ENCODE measurements around the gene PHOSPHO2. TPM values are rescaled to one million over a fixed set of nuclear protein-coding genes. Genes with fewer than 3 reads are reported as not detected.

PHOSPHO2 gene
- total and polyA plus RNA-seq, 3 donors from 2014 or later, result 9.7 to 36.5 (median 24.4) TPM

DNA sequence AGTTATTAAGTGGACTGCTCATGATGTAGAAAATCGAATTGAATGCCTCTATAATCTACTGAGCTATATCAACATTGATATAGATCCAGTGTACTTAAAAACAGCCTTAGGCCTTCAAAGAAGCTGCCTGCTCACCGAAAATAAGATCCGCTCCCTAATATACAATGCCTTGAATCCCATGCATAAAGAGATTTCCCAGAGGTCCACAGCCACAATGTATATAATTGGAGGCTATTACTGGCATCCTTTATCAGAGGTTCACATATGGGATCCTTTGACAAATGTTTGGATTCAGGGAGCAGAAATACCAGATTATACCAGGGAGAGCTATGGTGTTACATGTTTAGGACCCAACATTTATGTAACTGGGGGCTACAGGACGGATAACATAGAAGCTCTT is 41.4 kb downstream of the PHOSPHO2 start:
- TF ChIP-seq POLR2A (IDR thresholded peaks at IDR 0.05), result no peak
- TF ChIP-seq, protein P1, sequence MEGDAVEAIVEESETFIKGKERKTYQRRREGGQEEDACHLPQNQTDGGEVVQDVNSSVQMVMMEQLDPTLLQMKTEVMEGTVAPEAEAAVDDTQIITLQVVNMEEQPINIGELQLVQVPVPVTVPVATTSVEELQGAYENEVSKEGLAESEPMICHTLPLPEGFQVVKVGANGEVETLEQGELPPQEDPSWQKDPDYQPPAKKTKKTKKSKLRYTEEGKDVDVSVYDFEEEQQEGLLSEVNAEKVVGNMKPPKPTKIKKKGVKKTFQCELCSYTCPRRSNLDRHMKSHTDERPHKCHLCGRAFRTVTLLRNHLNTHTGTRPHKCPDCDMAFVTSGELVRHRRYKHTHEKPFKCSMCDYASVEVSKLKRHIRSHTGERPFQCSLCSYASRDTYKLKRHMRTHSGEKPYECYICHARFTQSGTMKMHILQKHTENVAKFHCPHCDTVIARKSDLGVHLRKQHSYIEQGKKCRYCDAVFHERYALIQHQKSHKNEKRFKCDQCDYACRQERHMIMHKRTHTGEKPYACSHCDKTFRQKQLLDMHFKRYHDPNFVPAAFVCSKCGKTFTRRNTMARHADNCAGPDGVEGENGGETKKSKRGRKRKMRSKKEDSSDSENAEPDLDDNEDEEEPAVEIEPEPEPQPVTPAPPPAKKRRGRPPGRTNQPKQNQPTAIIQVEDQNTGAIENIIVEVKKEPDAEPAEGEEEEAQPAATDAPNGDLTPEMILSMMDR (IDR thresholded peaks at IDR 0.05), result no peak
- H3K36me3 ChIP-seq (ENCODE audit: low read depth, missing control alignments), result no peaks in the 10 kb centered on the region
- H3K27me3 ChIP-seq, result no peaks in the 10 kb centered on the region
- no peaks in the 10 kb centered on the region for H3K9me3 ChIP-seq
- WGBS, 2 donors, result 54 to 61% methylated on average over 4 of the region's 4 CpGs
- H3K4me3 ChIP-seq, result no peak overlapping the region
- H3K4me1 ChIP-seq, result peaks cover 10% of the 10 kb centered on the region
- peak overlapping the region in 1 of 2 donors; percentile 50 for H3K27ac ChIP-seq
- DNase-seq, result no peak
- intact Hi-C loops (cut with DNase I; ENCODE audit: low total_unique reads), result no loop called here

DNA sequence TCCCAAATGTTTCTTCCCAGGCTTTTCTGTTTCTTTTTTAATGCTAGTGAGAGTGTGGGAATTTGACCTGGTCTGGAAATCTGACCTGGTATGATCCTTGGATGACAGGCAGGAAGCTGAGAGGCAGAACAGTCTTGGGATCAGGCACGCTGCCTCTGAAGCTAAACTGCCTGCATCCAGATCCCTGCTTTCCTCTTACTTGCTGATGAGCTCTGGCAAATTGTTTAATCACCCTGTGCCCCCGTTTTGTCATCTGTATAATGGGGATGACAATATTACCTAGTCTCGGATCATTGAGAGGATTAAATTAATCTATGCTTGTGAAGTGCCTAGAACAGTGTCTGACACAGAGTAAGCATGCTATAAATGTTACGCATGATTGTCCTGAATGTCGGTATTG is 42.6 kb downstream of the PHOSPHO2 start:
- intact Hi-C loops (cut with DNase I; ENCODE audit: low total_unique reads), result no loop called here
- Histone ChIP-seq H3K27me3 (no peaks in the 10 kb centered on the region), H3K4me3 (no peak overlapping the region), H3K4me1 (peaks cover 10% of the 10 kb centered on the region), H3K36me3 (ENCODE audit: low read depth, missing control alignments) (no peaks in the 10 kb centered on the region), H3K27ac (peak overlapping the region; percentile 6 to 55), H3K9me3 (no peaks in the 10 kb centered on the region)
- TF ChIP-seq POLR2A (IDR thresholded peaks at IDR 0.05), result no peak
- TF ChIP-seq, protein P1 (IDR thresholded peaks at IDR 0.05), result no peak
- peak; percentile 37 for DNase-seq
- 73 to 80% methylated on average over 5 of the region's 5 CpGs for WGBS, 2 donors

DNA sequence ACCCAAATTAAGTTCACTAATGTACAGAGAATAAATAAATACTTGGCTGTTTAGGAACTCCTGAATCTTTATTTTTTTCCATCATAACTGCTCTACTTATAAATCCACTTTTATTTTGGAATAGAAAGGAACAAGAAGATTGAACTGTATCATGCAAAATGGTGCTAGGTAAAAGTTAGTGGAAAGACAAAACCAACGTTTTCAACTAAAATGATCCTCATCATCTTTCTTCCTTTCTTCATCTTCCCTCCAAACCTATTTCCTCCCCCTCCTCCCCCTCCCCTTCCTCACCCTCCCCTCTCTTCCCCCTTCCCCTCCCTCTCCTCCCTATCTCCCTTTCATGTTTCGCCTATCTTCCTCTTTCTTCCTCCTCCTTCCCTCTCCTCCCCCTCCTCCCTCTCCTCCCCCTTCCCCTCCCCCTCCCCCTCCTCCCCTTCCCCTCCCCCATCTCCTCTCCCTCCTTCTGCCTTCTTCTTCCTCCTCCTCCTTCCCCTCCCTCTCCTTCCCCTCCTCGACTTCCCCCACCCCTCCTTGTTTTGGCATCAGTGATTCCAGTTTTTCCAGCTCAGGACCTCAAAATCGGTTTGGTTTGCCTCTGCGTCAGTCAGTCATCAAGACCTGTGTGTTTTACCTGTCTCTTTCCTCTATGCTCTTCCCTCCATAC is 44.4 kb downstream of the PHOSPHO2 start:
- no peak for TF ChIP-seq POLR2A (IDR thresholded peaks at IDR 0.05)
- TF ChIP-seq, protein P1 (IDR thresholded peaks at IDR 0.05), result no peak
- Histone ChIP-seq H3K27me3 (no peaks in the 10 kb centered on the region), H3K9me3 (no peaks in the 10 kb centered on the region), H3K4me1 (peaks cover 10% of the 10 kb centered on the region), H3K27ac (no peak overlapping the region), H3K36me3 (ENCODE audit: low read depth, missing control alignments) (no peaks in the 10 kb centered on the region), H3K4me3 (no peak overlapping the region)
- WGBS, 2 donors, result 61 to 68% methylated on average over 3 to 4 of the region's 5 CpGs
- intact Hi-C loops (cut with DNase I; ENCODE audit: low total_unique reads), result no loop called here
- no peak for DNase-seq

DNA sequence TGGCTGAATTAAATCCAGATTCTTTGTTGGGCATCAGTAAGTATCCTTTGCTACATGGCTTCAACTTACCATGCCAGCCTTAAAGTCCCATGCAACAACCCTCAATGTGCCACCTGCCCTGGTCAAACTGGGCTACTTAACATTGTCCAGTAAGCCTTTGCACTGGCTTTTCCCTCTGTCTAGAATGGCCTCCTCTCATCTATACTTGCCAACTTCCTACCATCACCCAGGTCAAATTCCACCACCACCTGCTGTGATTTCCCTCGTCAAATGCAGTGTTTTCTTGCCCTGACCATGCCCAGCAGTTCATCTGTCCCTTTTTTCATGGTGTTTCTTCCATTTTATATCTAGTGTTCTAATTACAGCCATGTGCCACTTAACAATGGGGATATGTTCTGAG is 45.1 kb downstream of the PHOSPHO2 start:
- WGBS, 2 donors, result 79 to 87% methylated on average over 1 of the region's 1 CpG
- TF ChIP-seq, protein P1 (IDR thresholded peaks at IDR 0.05), result no peak
- no peak for TF ChIP-seq POLR2A (IDR thresholded peaks at IDR 0.05)
- Histone ChIP-seq H3K27me3 (no peaks in the 10 kb centered on the region), H3K9me3 (no peaks in the 10 kb centered on the region), H3K4me3 (no peak overlapping the region), H3K27ac (no peak overlapping the region), H3K36me3 (ENCODE audit: low read depth, missing control alignments) (no peaks in the 10 kb centered on the region), H3K4me1 (peaks cover 10% of the 10 kb centered on the region)
- intact Hi-C loops (cut with DNase I; ENCODE audit: low total_unique reads), result no loop called here
- no peak for DNase-seq

DNA sequence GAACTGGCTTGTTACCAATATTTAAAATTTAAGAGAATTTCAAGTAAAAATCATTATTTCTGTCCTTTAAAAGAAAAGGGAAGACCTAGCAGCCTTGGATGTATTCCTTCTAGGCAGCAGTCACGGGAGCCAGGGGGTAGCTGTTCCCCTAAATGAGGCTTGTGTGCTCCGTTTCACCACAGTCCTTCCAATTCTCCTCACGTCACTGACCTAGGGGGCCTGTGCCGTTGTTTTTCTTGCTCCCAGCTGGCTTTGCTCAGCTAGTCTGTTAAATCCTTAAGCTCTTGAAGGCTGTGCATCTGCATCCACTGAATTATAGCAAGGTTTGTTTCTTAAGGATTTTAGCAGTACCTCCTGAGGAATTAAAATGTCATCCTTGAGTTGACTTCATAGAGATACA is 49.3 kb downstream of the PHOSPHO2 start:
- no peak overlapping the region for H3K4me3 ChIP-seq
- no peaks in the 10 kb centered on the region for H3K9me3 ChIP-seq
- H3K4me1 ChIP-seq, result no peaks in the 10 kb centered on the region
- intact Hi-C loops (cut with DNase I; ENCODE audit: low total_unique reads), result no loop called here
- no peaks in the 10 kb centered on the region for H3K27me3 ChIP-seq
- DNase-seq, result no peak
- TF ChIP-seq, protein P1 (IDR thresholded peaks at IDR 0.05), result no peak
- TF ChIP-seq POLR2A (IDR thresholded peaks at IDR 0.05), result no peak
- H3K27ac ChIP-seq, result no peak overlapping the region
- WGBS, 2 donors, result 62 to 79% methylated on average over 4 of the region's 4 CpGs
- no peaks in the 10 kb centered on the region for H3K36me3 ChIP-seq (ENCODE audit: low read depth, missing control alignments)

Data from testis (tissue), 3 donors.